Activated B cell treated with CpG ODN at 0.5 μM for 24 hours (primary cell): Measurements from ENCODE around the gene UFSP1. TPM values are rescaled to one million over a fixed set of nuclear protein-coding genes. Genes with fewer than 3 reads are reported as not detected.
"Not testable (repeated sequence)": the region's sequence is repeated elsewhere in the genome, so short reads cannot be mapped to it uniquely, and the experiment has no call there.

Experiments used
- ATAC-seq: fragments of 200-7000 bp; cut with Tn5 transposase; one replicate; pipeline ENCODE4 v1.10.0; 2021; ENCODE audit warnings: low read depth, mild to moderate bottlenecking, moderate library complexity
- CTCF ChIA-PET: fragments of 350-600 bp; sonication (Branson Sonifier 250); formaldehyde crosslinking; loops from one replicate; lab custom pipeline; 2021; ENCODE audit warnings: antibody characterized with exemption; lab: Charles Lee
- POLR2A ChIA-PET: fragments of 350-600 bp; sonication (Branson Sonifier 250); formaldehyde crosslinking; loops from one replicate; lab custom pipeline; 2021; ENCODE audit warnings: antibody characterized with exemption; lab: Charles Lee
- DNase-seq: peaks from one replicate; pipeline ENCODE4 v3.0.0; 2022
- H3K27ac Mint-ChIP-seq: one replicate; pipeline ENCODE4 v1.8.0; 2020; ENCODE audit warnings: mixed read lengths
- H3K27me3 Mint-ChIP-seq: one replicate; pipeline ENCODE4 v1.8.0; 2021; ENCODE audit warnings: mixed read lengths
- H3K36me3 Mint-ChIP-seq: one replicate; pipeline ENCODE4 v1.8.0; 2021; ENCODE audit warnings: low read depth, mixed read lengths
- H3K4me1 Mint-ChIP-seq: one replicate; pipeline ENCODE4 v1.8.0; 2021; ENCODE audit warnings: mixed read lengths
- H3K4me3 Mint-ChIP-seq: one replicate; pipeline ENCODE4 v1.8.0; 2020; ENCODE audit warnings: mild to moderate bottlenecking, mixed read lengths
- H3K9me3 Mint-ChIP-seq: one replicate; pipeline ENCODE4 v1.8.0; 2020; ENCODE audit warnings: mixed read lengths
- CTCF ChIP-seq: fragments of 200-600 bp; IDR thresholded peaks from one replicate; pipeline ENCODE4 v1.8.0; 2022; ENCODE audit warnings: antibody characterized with exemption, mild to moderate bottlenecking
- intact Hi-C: fragments of 100-400 bp; cut with micrococcal nuclease; formaldehyde crosslinking; loops from one replicate; pipeline ENCODE4 v1.15.1; 2024
- total RNA-seq: library from RNA; stranded (reverse); gene quantifications from 2 replicates; pipeline ENCODE4 v1.2.3, GENCODE V29; 2022

UFSP1 gene
- total RNA-seq, 1 donor from 2014 or later: 3.4 TPM

- ATAC-seq (no peak), DNase-seq (no peak)
- H3K27ac Mint-ChIP-seq: no peak overlapping the region
- no peaks in the 10 kb centered on the region for H3K9me3 Mint-ChIP-seq
- no peak for TF ChIP-seq CTCF
- H3K4me1 Mint-ChIP-seq: peaks cover 7% of the 10 kb centered on the region
- H3K27me3 Mint-ChIP-seq: no peaks in the 10 kb centered on the region
- ChIA-PET POLR2A (no interaction called here), CTCF (interaction anchor here (1.3 kb wide), 1 partner anchor 9 kb away, joined by 3 read pairs; the partner anchor contains the start of gene SLC12A9)
- intact Hi-C loops: no loop called here
- H3K4me3 Mint-ChIP-seq: no peak overlapping the region
- H3K36me3 Mint-ChIP-seq: peaks cover 64% of the 10 kb centered on the region
These were observed 27.9 kb downstream of the UFSP1 start for GRCh38 chr7:100861616-100861985.

- intact Hi-C loops: no loop called here
- DNase-seq: no peak
- Mint-ChIP-seq H3K36me3 (peaks cover 64% of the 10 kb centered on the region), H3K9me3 (no peaks in the 10 kb centered on the region), H3K4me3 (no peak overlapping the region), H3K4me1 (peaks cover 4% of the 10 kb centered on the region), H3K27ac (no peak overlapping the region), H3K27me3 (no peaks in the 10 kb centered on the region)
- ChIA-PET CTCF (interaction anchor here (1.3 kb wide), 1 partner anchor 9 kb away, joined by 3 read pairs; the partner anchor contains the start of gene SLC12A9), POLR2A (no interaction called here)
- ATAC-seq: no peak
- TF ChIP-seq CTCF: no peak
These were observed 28.6 kb downstream of the UFSP1 start for GRCh38 chr7:100860702-100861615.

GRCh38 chr7:100859856-100860255 lies 29.7 kb downstream of the UFSP1 start:
- Mint-ChIP-seq H3K9me3 (no peaks in the 10 kb centered on the region), H3K4me1 (no peaks in the 10 kb centered on the region), H3K4me3 (no peak overlapping the region)

GRCh38 chr7:100856871-100857282 lies 32.6 kb downstream of the UFSP1 start:
- Mint-ChIP-seq H3K27me3 (no peaks in the 10 kb centered on the region), H3K4me1 (peaks cover 18% of the 10 kb centered on the region), H3K27ac (no peak overlapping the region), H3K36me3 (peaks cover 52% of the 10 kb centered on the region), H3K9me3 (no peaks in the 10 kb centered on the region), H3K4me3 (no peak overlapping the region)
- ChIA-PET POLR2A (no interaction called here), CTCF (no interaction called here)
- TF ChIP-seq CTCF: no peak
- intact Hi-C loops: no loop called here
- ATAC-seq: no peak
- no peak for DNase-seq

More at GRCh38 chr7:100859856-100860255, 29.7 kb downstream of the UFSP1 start:
- H3K27ac Mint-ChIP-seq: no peak overlapping the region
- DNase-seq: no peak
- no peaks in the 10 kb centered on the region for H3K27me3 Mint-ChIP-seq
- ATAC-seq: no peak
- intact Hi-C loops: no loop called here
- no peak for TF ChIP-seq CTCF
- ChIA-PET POLR2A (no interaction called here), CTCF (no interaction called here)
- peaks cover 73% of the 10 kb centered on the region for H3K36me3 Mint-ChIP-seq

- Mint-ChIP-seq H3K36me3 (peaks cover 40% of the 10 kb centered on the region), H3K27me3 (no peaks in the 10 kb centered on the region), H3K4me3 (no peak overlapping the region), H3K4me1 (peaks cover 21% of the 10 kb centered on the region), H3K9me3 (no peaks in the 10 kb centered on the region), H3K27ac (no peak overlapping the region)
- ATAC-seq: no peak
- ChIA-PET CTCF (no interaction called here), POLR2A (no interaction called here)
- no peak for TF ChIP-seq CTCF
- no peak for DNase-seq
- intact Hi-C loops: no loop called here
These were observed 34.0 kb downstream of the UFSP1 start for GRCh38 chr7:100855515-100855914.

- H3K27me3 Mint-ChIP-seq, ATAC-seq, H3K9me3 Mint-ChIP-seq, CTCF ChIA-PET, intact Hi-C loops, H3K4me3 Mint-ChIP-seq, DNase-seq, H3K27ac Mint-ChIP-seq: not testable (repeated sequence)
- POLR2A ChIA-PET: interaction anchor here (1.6 to 3.5 kb wide), 2 partner anchors 9 to 16 kb away, joined by 5 to 17 read pairs; no protein-coding TSS in a partner anchor
- peaks cover 21% of the 10 kb centered on the region for H3K4me1 Mint-ChIP-seq
- H3K36me3 Mint-ChIP-seq: peaks cover 34% of the 10 kb centered on the region
These were observed 34.6 kb downstream of the UFSP1 start for GRCh38 chr7:100854899-100855298.
